A549 treated with dexamethasone at 1 μM for 4 hours (cell line): ENCODE data around the gene ZNF22. TPM values are rescaled to one million over a fixed set of nuclear protein-coding genes. Genes with fewer than 3 reads are reported as not detected.

Experiments used
- total RNA-seq: library from RNA; stranded (reverse); fragments of 200-300 nt; extraction: Qiagen RNA extraction; gene quantifications from 5 replicates; pipeline ENCODE4 v1.2.3, GENCODE V29; 2022

Gene ZNF22
- total RNA-seq, result 5.4 to 7.0 TPM (median 5.8 TPM) in 5 replicates

DNA sequence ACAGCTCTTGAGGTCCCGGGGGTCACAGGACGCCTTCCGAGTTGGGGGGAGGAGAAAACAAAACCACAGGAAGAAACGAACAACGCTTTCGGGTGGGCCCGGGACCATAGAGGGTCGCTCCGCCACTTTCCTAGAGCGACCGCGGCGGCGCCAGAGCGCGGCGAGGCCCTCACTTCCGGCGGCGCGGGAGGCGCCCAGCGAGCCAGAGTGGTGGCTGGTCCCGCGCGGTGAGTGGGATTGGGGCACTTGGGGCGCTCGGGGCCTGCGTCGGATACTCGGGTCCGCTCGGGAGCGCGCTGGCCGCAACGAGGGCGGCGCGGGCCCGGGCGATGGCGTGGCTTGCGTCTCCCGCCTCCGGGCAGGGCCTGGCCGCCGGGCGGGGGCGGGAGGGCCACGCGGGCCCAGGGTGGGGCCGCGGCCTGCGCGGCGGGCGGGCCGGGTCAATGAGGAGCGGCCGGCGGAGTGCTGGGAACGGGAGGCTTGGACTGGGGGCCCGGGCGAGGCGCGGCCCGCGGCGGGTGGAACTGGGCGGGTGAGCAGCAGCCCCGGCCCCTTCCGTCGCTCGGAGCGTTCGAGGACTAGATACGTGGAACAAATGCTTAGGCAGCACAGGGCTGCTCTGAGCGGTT, at the start of gene ZNF22:
ZNF22 (plus strand) TSS at position 172 of the 629 bp plus-strand sequence. CDS start 2,446 bp downstream, outside the sequence.

DNA sequence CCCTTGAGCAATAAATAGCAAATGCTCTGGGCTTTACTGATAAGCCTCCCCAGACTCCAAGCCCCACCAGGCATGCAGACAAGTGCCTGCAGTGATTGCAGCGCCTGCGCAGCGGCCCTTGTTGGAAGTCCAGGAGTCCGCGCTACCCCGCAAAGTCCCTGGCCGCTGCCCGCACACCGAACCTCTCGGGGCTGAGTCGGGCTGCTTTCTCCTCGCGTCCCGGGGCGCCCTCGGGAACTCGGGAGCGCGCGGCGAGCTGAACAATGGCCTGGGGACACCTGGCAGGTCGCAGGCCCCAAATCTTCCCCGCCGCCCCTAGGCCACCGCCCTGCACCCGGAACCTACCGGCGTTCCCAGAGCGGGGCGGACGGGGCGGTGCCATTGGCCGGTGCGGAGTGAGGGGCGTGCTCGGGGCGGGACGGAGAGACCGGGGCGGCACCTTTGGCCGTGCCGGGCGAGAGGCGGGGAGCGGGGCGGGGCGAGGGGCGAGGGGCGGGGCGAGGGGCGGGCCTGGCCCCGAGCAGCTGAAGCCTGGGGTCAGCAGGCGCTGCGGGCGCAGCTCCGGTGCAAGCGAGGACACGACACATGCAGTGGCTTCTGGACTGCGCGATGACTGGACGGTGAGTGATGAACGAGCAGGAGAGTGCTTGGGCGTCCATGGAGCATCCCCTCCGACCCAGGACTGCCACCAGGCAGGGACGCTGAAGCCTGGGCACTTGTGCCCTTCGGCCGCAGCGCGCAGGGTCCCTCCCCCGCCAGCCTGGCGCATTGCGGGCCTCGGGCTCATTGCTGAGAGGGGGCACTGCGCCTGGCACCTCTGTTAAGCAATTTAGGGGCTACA, 41.3 kb upstream of the ZNF22 start, which contains the start of gene RASSF4:
RASSF4 (plus strand) TSS at position 556 of the 841 bp plus-strand sequence. CDS start 10,401 bp downstream, outside the sequence.

GRCh38 chr10:44978570-44979280, 22.0 kb upstream of the ZNF22 start, which contains the start of gene DEPP1:
Gene DEPP1, minus strand, starts transcription at chr10:44978809. Its CDS starts 779 bp downstream, at chr10:44978030.

Other genes starting within 250 kb of the ZNF22 start
- gene TMEM72, start 89.6 kb upstream of the ZNF22 start, total RNA-seq, result not detected in 5 replicates
- gene RASSF4, start 41.1 kb upstream of the ZNF22 start, total RNA-seq, result 3.8 to 6.1 TPM (median 5.0 TPM) in 5 replicates
- 2.4 to 3.4 TPM (median 3.2 TPM) in 5 replicates for gene DEPP1, start 22.1 kb upstream of the ZNF22 start, total RNA-seq